Measurements from ENCODE around the gene FAM3A.
"Not testable (repeated sequence)": the region's sequence is repeated elsewhere in the genome, so short reads cannot be mapped to it uniquely, and the experiment has no call there.

The FAM3A gene

DNA sequence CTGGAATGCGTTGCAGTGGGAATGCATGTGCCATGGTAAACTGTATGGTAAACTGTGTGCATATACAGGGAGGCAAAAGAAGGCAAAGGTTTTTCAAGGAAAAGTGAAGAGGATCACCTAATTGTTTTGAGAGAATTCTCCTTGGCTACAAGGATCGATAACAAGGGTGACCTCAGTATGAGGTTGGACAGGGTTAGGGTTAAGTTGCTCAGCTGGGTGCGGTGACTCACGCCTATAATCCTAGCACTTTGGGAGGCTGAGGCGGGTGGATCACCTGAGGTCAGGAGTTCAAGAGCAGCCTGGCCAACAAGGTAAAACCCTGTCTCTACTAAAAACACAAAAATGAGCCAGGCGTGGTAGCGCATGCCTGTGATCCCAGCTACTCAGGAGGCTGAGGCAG, 14.6 kb downstream of the FAM3A start:
- not testable (repeated sequence) for H3K4me3 ChIP-seq (ENCODE audit: low read depth, low read length); H3K4me1 ChIP-seq (ENCODE audit: control insufficient read depth, insufficient read depth, low read length); H3K9ac ChIP-seq (ENCODE audit: low read depth, low read length); H3K36me3 ChIP-seq (ENCODE audit: control insufficient read depth, insufficient read depth, low read length); H3K27me3 ChIP-seq (ENCODE audit: control insufficient read depth, insufficient read depth, low read length); H3K27ac ChIP-seq (ENCODE audit: low read depth, low read length)
- peaks cover 18% of the 10 kb centered on the region for H3K9me3 ChIP-seq (ENCODE audit: control insufficient read depth, insufficient read depth, low read length)

DNA sequence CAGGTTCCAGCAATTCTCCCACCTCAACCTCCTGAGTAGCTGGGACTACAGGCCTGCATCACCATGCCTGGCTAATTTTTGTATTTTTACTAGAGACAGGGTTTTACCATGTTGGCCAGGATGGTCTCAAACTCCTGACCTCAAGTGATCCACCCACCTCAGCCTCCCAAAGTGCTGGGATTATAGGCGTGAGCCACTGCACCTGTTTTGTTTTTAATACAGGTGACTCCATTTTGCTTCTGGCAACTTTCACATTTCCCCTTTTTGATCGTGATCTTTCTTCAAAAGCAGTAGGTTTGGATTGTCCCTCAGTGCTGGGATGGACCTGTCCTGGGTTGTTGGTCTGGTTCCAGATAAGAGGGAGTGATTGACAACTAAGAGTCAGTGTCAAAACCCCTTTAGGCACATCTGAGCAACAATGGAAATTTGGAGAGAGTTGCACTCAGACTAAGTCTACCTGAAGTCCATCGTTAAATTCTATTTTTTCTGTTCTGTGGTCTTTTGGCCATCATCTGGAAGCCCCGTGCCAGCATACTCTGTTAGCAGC, 19.4 kb downstream of the FAM3A start:
- H3K27ac ChIP-seq (ENCODE audit: low read depth, low read length); H3K27me3 ChIP-seq (ENCODE audit: control insufficient read depth, insufficient read depth, low read length); H3K36me3 ChIP-seq (ENCODE audit: control insufficient read depth, insufficient read depth, low read length); H3K4me1 ChIP-seq (ENCODE audit: control insufficient read depth, insufficient read depth, low read length); H3K4me3 ChIP-seq (ENCODE audit: low read depth, low read length); H3K9me3 ChIP-seq (ENCODE audit: control insufficient read depth, insufficient read depth, low read length); H3K9ac ChIP-seq (ENCODE audit: low read depth, low read length): not testable (repeated sequence)

DNA sequence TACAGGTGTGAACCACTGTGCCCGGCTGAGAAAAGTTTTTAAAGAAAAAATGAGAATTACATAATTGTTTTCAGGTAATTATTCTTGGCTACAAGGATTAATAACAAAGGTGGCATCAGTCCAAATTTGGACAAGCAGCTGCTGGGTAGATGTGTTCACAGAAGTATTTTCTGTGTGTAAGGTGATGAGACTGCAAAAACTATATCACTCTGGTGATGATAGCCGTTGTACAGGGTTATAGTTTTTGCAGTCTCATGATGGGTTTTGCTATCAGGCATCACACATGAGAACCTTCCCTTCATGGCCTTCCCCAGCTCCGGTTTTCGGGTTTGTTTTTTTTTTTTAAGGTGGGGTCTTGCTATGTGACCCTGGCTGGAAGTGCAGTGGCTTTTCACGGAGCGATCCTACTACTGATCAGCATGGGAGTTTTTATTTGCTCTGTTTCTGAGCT, 20.5 kb downstream of the FAM3A start:
- Histone ChIP-seq H3K36me3 (ENCODE audit: control insufficient read depth, insufficient read depth, low read length) (no peaks in the 10 kb centered on the region), H3K4me1 (ENCODE audit: control insufficient read depth, insufficient read depth, low read length) (no peaks in the 10 kb centered on the region), H3K27me3 (ENCODE audit: control insufficient read depth, insufficient read depth, low read length) (no peaks in the 10 kb centered on the region), H3K9me3 (ENCODE audit: control insufficient read depth, insufficient read depth, low read length) (peaks cover 6% of the 10 kb centered on the region), H3K4me3 (ENCODE audit: low read depth, low read length) (no peak overlapping the region), H3K27ac (ENCODE audit: low read depth, low read length) (no peak overlapping the region), H3K9ac (ENCODE audit: low read depth, low read length) (no peak overlapping the region)

DNA sequence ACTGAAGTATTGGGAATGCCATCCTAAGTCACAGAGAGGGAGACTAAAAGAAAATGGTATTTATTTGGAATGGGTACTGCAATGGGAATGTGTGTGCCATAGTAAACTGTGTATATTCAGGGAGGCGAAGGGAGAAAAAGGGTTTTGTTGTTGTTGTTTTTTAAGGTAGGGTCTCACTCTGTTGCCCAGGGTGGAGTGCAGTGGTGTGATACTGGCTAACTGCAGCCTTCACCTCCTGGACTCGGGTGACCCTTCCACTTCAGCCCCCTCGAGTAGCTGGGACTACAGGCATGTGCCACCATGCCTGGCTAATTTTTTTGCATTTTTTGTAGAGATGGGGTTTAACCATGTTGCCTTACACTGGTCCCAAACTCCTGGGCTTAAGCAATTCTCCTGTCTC, 21.3 kb downstream of the FAM3A start:
- no peaks in the 10 kb centered on the region for H3K36me3 ChIP-seq (ENCODE audit: control insufficient read depth, insufficient read depth, low read length)
- no peak overlapping the region for H3K9ac ChIP-seq (ENCODE audit: low read depth, low read length)
- H3K4me3 ChIP-seq (ENCODE audit: low read depth, low read length) = no peak overlapping the region
- no peaks in the 10 kb centered on the region for H3K27me3 ChIP-seq (ENCODE audit: control insufficient read depth, insufficient read depth, low read length)
- H3K9me3 ChIP-seq (ENCODE audit: control insufficient read depth, insufficient read depth, low read length) = peaks cover 6% of the 10 kb centered on the region
- no peaks in the 10 kb centered on the region for H3K4me1 ChIP-seq (ENCODE audit: control insufficient read depth, insufficient read depth, low read length)
- no peak overlapping the region for H3K27ac ChIP-seq (ENCODE audit: low read depth, low read length)

DNA sequence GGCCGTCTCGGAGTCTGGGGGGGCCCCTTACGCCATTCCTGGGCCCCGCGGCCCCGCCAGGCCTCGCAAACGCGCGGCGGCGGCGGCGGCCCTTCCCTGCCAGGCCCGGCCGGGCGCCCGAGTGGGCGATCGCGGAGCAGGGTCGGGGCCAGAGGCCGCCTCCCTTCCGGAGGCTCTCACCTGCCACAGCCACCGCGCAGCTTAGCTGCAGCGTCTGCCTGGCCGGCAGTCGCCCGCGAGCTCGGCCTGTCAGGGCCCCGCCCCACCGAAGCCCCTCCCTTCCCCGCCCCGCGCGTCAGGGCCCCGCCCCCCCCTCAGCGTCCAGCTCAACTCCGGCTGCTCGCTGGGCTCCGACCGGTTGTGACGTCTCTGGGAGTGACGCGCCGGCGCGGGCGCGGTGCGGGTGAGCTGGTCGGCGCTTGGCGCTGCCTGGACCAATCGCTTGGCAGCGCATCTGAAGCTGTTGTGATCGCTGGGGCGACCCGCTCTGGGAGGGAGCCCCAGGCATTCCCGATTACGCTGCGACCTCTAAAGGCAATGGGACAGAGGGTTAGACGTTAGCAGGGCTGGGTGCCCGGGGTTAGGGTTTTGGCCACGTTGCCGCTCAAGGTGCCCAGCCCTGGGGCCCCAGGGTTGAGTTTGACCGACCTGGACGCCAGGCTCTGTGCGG, 25.5 kb downstream of the FAM3A start, which contains the start of gene SLC10A3:
TSS of gene SLC10A3 (minus strand) at position 216 of the 670 bp plus-strand sequence. CDS start 1,689 bp downstream, outside the sequence.
- Histone ChIP-seq H3K27me3 (ENCODE audit: control insufficient read depth, insufficient read depth, low read length) (no peaks in the 10 kb centered on the region), H3K36me3 (ENCODE audit: control insufficient read depth, insufficient read depth, low read length) (no peaks in the 10 kb centered on the region; the same call in 1 of the 2 replicates), H3K9me3 (ENCODE audit: control insufficient read depth, insufficient read depth, low read length) (peaks cover 20% of the 10 kb centered on the region), H3K9ac (ENCODE audit: low read depth, low read length) (peak within 1 kb of the TSS; percentile 53; the same call in 1 of the 2 replicates), H3K27ac (ENCODE audit: low read depth, low read length) (peak within 1 kb of the TSS; percentile 94), H3K4me3 (ENCODE audit: low read depth, low read length) (peak within 1 kb of the TSS; percentile 65), H3K4me1 (ENCODE audit: control insufficient read depth, insufficient read depth, low read length) (no peaks in the 10 kb centered on the region)

DNA sequence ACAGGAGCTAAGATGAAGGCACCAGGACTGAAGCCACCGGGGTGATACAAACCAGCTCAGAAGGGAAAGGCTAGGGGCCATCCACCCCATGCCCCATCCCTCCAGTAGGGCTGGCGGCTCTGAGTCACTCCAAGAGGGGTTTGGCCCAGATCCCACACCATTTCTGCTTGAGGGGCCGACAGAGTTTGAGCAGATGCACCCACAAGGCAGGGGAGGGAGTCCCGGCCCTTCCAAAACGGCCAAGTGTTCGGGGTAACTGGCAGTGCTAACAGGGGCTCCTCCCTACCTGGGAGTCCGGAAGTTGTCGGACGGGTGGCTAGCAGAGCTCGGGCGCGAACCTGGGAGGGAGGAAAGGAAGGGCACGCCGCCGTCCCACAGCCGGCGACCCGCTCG, 26.0 kb downstream of the FAM3A start:
- Histone ChIP-seq H3K36me3 (ENCODE audit: control insufficient read depth, insufficient read depth, low read length) (peaks cover 4% of the 10 kb centered on the region; the same call in 1 of the 2 replicates), H3K27me3 (ENCODE audit: control insufficient read depth, insufficient read depth, low read length) (no peaks in the 10 kb centered on the region), H3K9me3 (ENCODE audit: control insufficient read depth, insufficient read depth, low read length) (peaks cover 21% of the 10 kb centered on the region), H3K9ac (ENCODE audit: low read depth, low read length) (no peak overlapping the region; the same call in 1 of the 2 replicates), H3K4me3 (ENCODE audit: low read depth, low read length) (peak overlapping the region; percentile 59), H3K27ac (ENCODE audit: low read depth, low read length) (no peak overlapping the region), H3K4me1 (ENCODE audit: control insufficient read depth, insufficient read depth, low read length) (no peaks in the 10 kb centered on the region)

DNA sequence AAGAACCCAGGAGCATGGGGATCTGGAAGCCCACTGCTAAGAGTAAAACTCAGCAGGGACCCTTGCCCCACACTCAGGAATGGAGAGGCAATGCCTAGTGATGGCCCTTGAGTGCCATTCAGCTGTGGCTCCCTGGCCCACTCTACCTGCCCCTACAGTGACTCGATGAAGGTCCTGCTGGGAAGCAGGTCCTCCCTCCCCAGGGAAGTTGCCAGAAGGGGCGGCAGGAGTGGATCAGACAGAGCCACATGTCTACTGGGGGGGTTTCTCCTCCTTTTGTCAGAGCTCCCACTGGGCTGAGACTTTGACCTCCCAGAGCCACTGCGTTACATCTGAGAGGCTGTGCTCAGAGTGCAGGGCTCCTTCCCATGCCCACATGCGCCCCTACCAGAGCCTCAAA, 26.9 kb downstream of the FAM3A start:
- no peaks in the 10 kb centered on the region for H3K4me1 ChIP-seq (ENCODE audit: control insufficient read depth, insufficient read depth, low read length)
- 0 out of 2 replicates have a peak overlapping the region, but pooled peaks have one; percentile 59 for H3K4me3 ChIP-seq (ENCODE audit: low read depth, low read length)
- H3K9me3 ChIP-seq (ENCODE audit: control insufficient read depth, insufficient read depth, low read length) = peaks cover 25% of the 10 kb centered on the region
- H3K36me3 ChIP-seq (ENCODE audit: control insufficient read depth, insufficient read depth, low read length) = peaks cover 12% of the 10 kb centered on the region
- H3K27ac ChIP-seq (ENCODE audit: low read depth, low read length) = no peak overlapping the region
- H3K9ac ChIP-seq (ENCODE audit: low read depth, low read length) = no peak overlapping the region
- no peaks in the 10 kb centered on the region for H3K27me3 ChIP-seq (ENCODE audit: control insufficient read depth, insufficient read depth, low read length)

DNA sequence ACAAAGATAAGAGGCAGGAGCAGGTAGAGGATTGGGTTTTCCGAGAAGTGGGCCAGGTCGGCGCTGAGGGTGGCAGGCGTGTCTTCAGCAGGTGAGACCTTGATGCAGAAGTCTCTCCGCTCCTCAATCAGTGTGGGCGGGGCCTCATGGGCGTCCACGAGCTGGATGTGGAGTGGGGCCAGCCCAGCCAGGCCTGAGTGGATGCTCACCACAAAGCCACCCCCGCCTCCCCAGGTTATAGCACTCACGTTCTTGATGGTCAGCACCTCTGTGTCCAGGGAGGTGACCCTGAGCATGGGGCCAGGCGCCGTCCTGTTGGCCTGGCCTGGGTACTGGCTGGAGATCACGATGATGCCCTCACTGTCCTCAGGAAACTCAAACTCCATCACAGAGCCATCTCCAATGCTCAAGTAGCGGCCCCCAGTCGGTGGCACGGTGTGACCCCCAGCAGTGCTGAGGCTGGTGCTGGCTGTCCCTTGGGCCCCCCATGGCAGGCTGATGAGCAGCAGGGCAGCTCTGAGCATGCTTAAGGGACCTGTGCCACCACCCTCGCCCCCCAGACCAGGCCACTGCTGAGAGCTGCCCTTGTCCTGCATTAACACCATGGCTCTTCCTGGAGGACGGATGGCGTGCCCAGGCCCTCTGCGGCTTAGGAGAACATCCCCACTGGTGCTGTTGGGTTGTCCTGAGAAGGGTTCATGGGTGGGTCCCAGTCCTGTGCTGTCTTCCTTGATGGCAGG, 27.5 kb downstream of the FAM3A start:
- no peaks in the 10 kb centered on the region for H3K27me3 ChIP-seq (ENCODE audit: control insufficient read depth, insufficient read depth, low read length)
- H3K4me1 ChIP-seq (ENCODE audit: control insufficient read depth, insufficient read depth, low read length) = no peaks in the 10 kb centered on the region
- peaks cover 12% of the 10 kb centered on the region for H3K36me3 ChIP-seq (ENCODE audit: control insufficient read depth, insufficient read depth, low read length)
- no peak overlapping the region for H3K27ac ChIP-seq (ENCODE audit: low read depth, low read length)
- H3K9me3 ChIP-seq (ENCODE audit: control insufficient read depth, insufficient read depth, low read length) = peaks cover 27% of the 10 kb centered on the region; the same call in 1 of the 2 replicates
- H3K9ac ChIP-seq (ENCODE audit: low read depth, low read length) = no peak overlapping the region
- no peak overlapping the region for H3K4me3 ChIP-seq (ENCODE audit: low read depth, low read length)

DNA sequence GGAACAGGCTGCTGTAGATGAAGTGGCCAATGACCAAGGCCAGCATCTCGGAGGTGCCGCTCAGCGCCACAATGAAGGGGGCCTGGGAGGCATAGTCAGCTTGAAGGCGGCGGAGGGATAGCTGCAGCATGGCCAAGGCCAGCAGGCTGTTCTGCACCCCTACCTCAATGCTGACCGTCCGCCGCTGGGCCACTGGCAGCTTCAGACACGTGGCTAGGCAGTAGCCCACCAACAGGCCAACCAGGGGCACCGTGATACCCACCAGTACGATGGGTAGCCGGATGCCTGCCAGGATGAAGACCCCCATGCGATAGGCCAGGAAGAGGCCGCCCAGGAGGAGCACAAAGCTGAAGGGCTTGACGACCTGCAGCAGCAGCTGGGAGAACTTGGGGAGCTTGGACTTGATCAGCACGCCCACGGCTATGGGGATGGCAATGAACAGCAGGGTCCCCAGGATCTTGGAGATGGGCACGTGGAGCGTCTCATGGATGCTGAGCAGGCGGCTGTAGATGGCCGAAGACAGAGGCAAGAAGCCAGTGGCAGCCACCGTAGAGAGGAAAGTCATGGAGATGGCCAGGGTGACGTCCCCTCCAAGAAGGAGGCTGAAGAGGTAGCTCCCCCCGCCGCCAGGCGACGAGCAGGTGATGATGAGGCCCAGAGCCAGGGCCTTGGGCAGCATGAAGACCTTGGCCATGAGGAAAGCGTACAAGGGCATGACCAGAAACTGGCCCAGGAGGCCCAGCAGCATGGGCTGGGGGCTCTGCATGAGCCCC, 28.3 kb downstream of the FAM3A start:
- H3K27ac ChIP-seq (ENCODE audit: low read depth, low read length) = no peak overlapping the region
- H3K4me3 ChIP-seq (ENCODE audit: low read depth, low read length) = 0 out of 2 replicates have a peak overlapping the region, but pooled peaks have one; percentile 58
- no peak overlapping the region for H3K9ac ChIP-seq (ENCODE audit: low read depth, low read length)

DNA sequence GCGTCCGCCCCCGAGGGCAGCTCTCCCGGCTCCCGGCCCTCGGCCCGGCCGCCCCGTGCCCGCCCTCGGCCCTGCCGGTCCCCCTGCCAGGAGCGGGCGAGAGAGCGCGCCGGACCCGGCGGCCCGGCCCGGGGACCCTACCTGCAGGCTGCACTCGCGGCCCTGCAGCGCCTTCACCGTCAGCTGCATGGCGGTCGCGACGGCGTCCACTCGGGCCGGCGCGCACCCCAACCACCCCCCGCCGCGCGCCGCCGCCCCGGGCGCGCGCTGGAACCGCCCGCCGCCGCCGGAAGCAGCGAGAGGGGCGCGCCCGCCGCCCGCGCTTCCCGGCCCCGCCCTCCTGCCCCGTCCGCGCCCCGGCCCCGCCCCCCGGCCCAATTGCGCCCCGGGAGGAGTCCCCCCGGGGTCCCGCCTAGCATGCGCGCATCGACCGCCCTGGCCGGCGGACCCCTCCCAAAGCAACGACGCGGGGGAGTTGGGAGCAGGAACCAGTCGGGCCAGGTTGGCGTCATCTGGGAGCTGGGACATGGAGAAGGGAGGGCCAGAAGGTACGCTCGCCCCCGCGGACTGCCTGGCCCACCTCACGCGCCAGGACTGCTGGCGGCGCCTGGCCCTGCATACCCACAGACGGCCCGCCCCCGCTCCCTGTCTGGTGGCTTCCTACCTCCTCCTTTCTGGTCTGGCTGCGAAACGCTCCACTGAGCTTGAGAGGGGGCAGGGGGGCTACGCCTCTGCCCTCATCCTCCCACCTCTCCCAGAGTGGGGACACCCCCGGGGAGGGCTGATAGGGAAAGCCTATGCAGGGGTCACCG, 29.4 kb downstream of the FAM3A start, which contains the start of gene UBL4A:
TSS of gene UBL4A (minus strand) at position 220 of the 812 bp plus-strand sequence. CDS start at position 189, 31 bp downstream.
- peak within 1 kb of the TSS; percentile 59 for H3K27ac ChIP-seq (ENCODE audit: low read depth, low read length)
- H3K36me3 ChIP-seq (ENCODE audit: control insufficient read depth, insufficient read depth, low read length) = peaks cover 12% of the 10 kb centered on the region
- no peak within 1 kb of the TSS for H3K9ac ChIP-seq (ENCODE audit: low read depth, low read length)
- no peaks in the 10 kb centered on the region for H3K4me1 ChIP-seq (ENCODE audit: control insufficient read depth, insufficient read depth, low read length)
- no peaks in the 10 kb centered on the region for H3K27me3 ChIP-seq (ENCODE audit: control insufficient read depth, insufficient read depth, low read length)
- H3K4me3 ChIP-seq (ENCODE audit: low read depth, low read length) = peak within 1 kb of the TSS; percentile 67
- H3K9me3 ChIP-seq (ENCODE audit: control insufficient read depth, insufficient read depth, low read length) = peaks cover 35% of the 10 kb centered on the region; the same call in 1 of the 2 replicates

More for the DNA sequence above, 28.3 kb downstream of the FAM3A start:
- Histone ChIP-seq H3K36me3 (ENCODE audit: control insufficient read depth, insufficient read depth, low read length) (peaks cover 12% of the 10 kb centered on the region), H3K4me1 (ENCODE audit: control insufficient read depth, insufficient read depth, low read length) (no peaks in the 10 kb centered on the region), H3K9me3 (ENCODE audit: control insufficient read depth, insufficient read depth, low read length) (peaks cover 33% of the 10 kb centered on the region; the same call in 1 of the 2 replicates), H3K27me3 (ENCODE audit: control insufficient read depth, insufficient read depth, low read length) (no peaks in the 10 kb centered on the region)
